PC-9 (cell line): Measurements from ENCODE around the gene TAX1BP1. TPM values are rescaled to one million over a fixed set of nuclear protein-coding genes. Genes with fewer than 3 reads are reported as not detected.

ENCODE experiments used
- BruUV-seq: library from RNA; stranded (reverse); fragments of 400-500 nt; replicated peaks from 2 replicates; lab custom pipeline; 2021; lab: Mats Ljungman, UMichigan
- CTCF ChIA-PET: fragments of 300-600 bp; sonication (Branson Sonifier 250); formaldehyde crosslinking; loops from one replicate; lab custom pipeline; 2022; ENCODE audit warnings: antibody characterized with exemption; lab: Charles Lee
- POLR2A ChIA-PET: fragments of 300-600 bp; sonication (Branson Sonifier 250); formaldehyde crosslinking; loops from one replicate; lab custom pipeline; 2022; ENCODE audit warnings: antibody characterized with exemption; ENCODE audit not compliant: unreplicated experiment; lab: Charles Lee
- DNase-seq, 2 experiments: peaks; one replicate each; pipeline versions ENCODE4 v3.0.0 to v3.0.0-alpha.2; 2015 to 2022; ENCODE audit warnings: mixed read lengths in 1 of 2
- H2AFZ ChIP-seq: fragments of 200-600 bp; sonication (generic); 2 replicates; pipeline ENCODE4 v1.8.1; 2017; ENCODE audit warnings: antibody characterized with exemption
- H3F3A ChIP-seq: fragments of 200-600 bp; sonication (generic); 2 replicates; pipeline ENCODE4 v1.8.1; 2017; ENCODE audit warnings: antibody characterized with exemption, mild to moderate bottlenecking, low read depth; ENCODE audit not compliant: insufficient read depth
- H3K27ac ChIP-seq: fragments of 200-600 bp; sonication (generic); 2 replicates; pipeline ENCODE4 v1.6.1; 2016; ENCODE audit warnings: mixed run types
- H3K27me3 ChIP-seq: fragments of 200-600 bp; sonication (generic); 2 replicates; pipeline ENCODE4 v1.6.1; 2016; ENCODE audit warnings: low read depth, mixed run types; ENCODE audit not compliant: insufficient read depth
- H3K36me3 ChIP-seq: fragments of 200-600 bp; sonication (generic); 2 replicates; pipeline ENCODE4 v1.6.1; 2016; ENCODE audit warnings: low read depth, mixed run types
- H3K4me1 ChIP-seq: fragments of 200-600 bp; sonication (generic); replicated peaks from 2 replicates; pipeline ENCODE4 v1.6.1; 2016; ENCODE audit warnings: mixed run types; ENCODE audit not compliant: insufficient read depth
- H3K4me2 ChIP-seq: fragments of 200-600 bp; sonication (generic); 2 replicates; pipeline ENCODE4 v1.6.1; 2017; ENCODE audit warnings: mixed run types
- H3K4me3 ChIP-seq: fragments of 200-600 bp; sonication (generic); 2 replicates; pipeline ENCODE4 v1.6.1; 2016; ENCODE audit warnings: mixed run types
- H3K79me2 ChIP-seq: fragments of 200-600 bp; sonication (generic); 2 replicates; pipeline ENCODE4 v1.6.1; 2017; ENCODE audit warnings: low read depth, mixed run types
- H3K9me2 ChIP-seq: fragments of 200-600 bp; sonication (generic); 2 replicates; pipeline ENCODE4 v1.8.1; 2017; ENCODE audit warnings: mild to moderate bottlenecking; ENCODE audit not compliant: insufficient read depth
- H3K9me3 ChIP-seq: fragments of 200-600 bp; sonication (generic); 2 replicates; pipeline ENCODE4 v1.8.1; 2016; ENCODE audit warnings: low read depth; ENCODE audit not compliant: insufficient read depth
- H4K20me1 ChIP-seq: fragments of 200-600 bp; sonication (generic); 2 replicates; pipeline ENCODE4 v1.8.1; 2017; ENCODE audit not compliant: insufficient read depth
- CTCF ChIP-seq: fragments of 200-600 bp; sonication (generic); conservative IDR thresholded peaks from 2 replicates; pipeline ENCODE4 v1.6.1; 2017; ENCODE audit warnings: mixed run types, antibody characterized with exemption, mild to moderate bottlenecking, moderate library complexity
- EZH2 ChIP-seq: fragments of 200-600 bp; sonication (generic); IDR thresholded peaks from 2 replicates; pipeline ENCODE4 v1.8.0; 2017; ENCODE audit warnings: antibody characterized with exemption, low read depth
- intact Hi-C: fragments of 100-400 bp; cut with micrococcal nuclease; formaldehyde crosslinking; loops from one replicate; pipeline ENCODE4 v1.10.0; 2022; ENCODE audit not compliant: unreplicated experiment
- total RNA-seq: library from RNA; stranded (reverse); gene quantifications from 2 replicates; pipeline ENCODE4 v1.2.3, GENCODE V29; 2021

TAX1BP1 gene
- total RNA-seq, 1 experiment from 2014 or later = 174 TPM

DNA sequence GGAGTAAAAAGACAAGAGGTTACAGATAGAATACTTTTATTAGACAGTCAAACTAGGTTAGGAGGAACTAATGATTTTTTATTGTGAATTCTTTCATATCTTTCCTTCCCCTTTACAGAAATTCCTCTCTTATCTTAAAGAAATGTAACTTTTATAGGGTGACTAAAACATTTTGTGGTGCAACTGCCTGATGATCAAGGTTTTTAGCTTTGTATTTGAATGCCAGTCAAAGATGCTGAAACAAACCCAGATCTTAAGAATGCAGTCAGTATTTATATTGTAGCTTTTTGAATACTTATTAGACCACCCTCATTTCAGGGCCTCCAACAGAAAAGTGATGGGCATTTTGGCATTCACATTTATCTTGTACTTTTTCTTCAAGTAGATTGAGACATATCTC lies 27.4 kb downstream of the TAX1BP1 start:
- no TSS peak for BruUV-seq
- Histone ChIP-seq H4K20me1 (peaks cover 26% of the 10 kb centered on the region), H3K4me3 (no peak overlapping the region), H3K36me3 (peaks cover 70% of the 10 kb centered on the region), H3K27ac (peak overlapping the region; percentile 13), H3K9me2 (no peaks in the 10 kb centered on the region), H3K27me3 (no peaks in the 10 kb centered on the region), H3K9me3 (no peaks in the 10 kb centered on the region), H2AFZ (no peak overlapping the region), H3F3A (peaks cover 55% of the 10 kb centered on the region), H3K4me1 (peaks cover 46% of the 10 kb centered on the region), H3K4me2 (no peak overlapping the region), H3K79me2 (peaks cover 58% of the 10 kb centered on the region)
- TF ChIP-seq EZH2 (no peak), CTCF (no peak)
- CTCF ChIA-PET = no interaction called here
- peak in 1 of 2 experiments; percentile 80 for DNase-seq
- intact Hi-C loops = no loop called here
- POLR2A ChIA-PET = interaction anchor here (0.6 kb wide), 1 partner anchor 89 kb away, joined by 3 read pairs; no protein-coding TSS in a partner anchor

- DNase-seq = peak; percentile 25 to 94
- no peaks in the 10 kb centered on the region for H3K9me2 ChIP-seq
- H3F3A ChIP-seq = peaks cover 82% of the 10 kb centered on the region
- H3K4me2 ChIP-seq = peak overlapping the region; percentile 42
- POLR2A ChIA-PET = interaction anchor here (0.6 to 0.7 kb wide), 2 partner anchors 30 to 108 kb away, joined by 3 read pairs; partner anchors contain the start of gene HIBADH
- H3K4me3 ChIP-seq = no peak overlapping the region
- H4K20me1 ChIP-seq = peaks cover 9% of the 10 kb centered on the region; the same call in 1 of the 2 replicates
- intact Hi-C loops = loop anchor here (1.0 to 5.0 kb wide), 6 partner anchors 26 to 194 kb away; partner anchors contain the start of gene HIBADH
- peaks cover 62% of the 10 kb centered on the region for H3K79me2 ChIP-seq
- TF ChIP-seq EZH2 (no peak), CTCF (no peak)
- BruUV-seq = no TSS peak
- CTCF ChIA-PET = interaction anchor here (0.6 kb wide), 1 partner anchor 26 kb away, joined by 3 read pairs; no protein-coding TSS in a partner anchor
- no peak overlapping the region for H2AFZ ChIP-seq
- no peaks in the 10 kb centered on the region for H3K27me3 ChIP-seq
- no peaks in the 10 kb centered on the region for H3K9me3 ChIP-seq
- peaks cover 46% of the 10 kb centered on the region for H3K4me1 ChIP-seq
- H3K27ac ChIP-seq = peak overlapping the region; percentile 70
- H3K36me3 ChIP-seq = peaks cover 71% of the 10 kb centered on the region
These were observed 31.1 kb downstream of the TAX1BP1 start for GRCh38 chr7:27771111-27771510.

GRCh38 chr7:27774717-27775328 lies 34.9 kb downstream of the TAX1BP1 start:
- Histone ChIP-seq H3K27me3 (no peaks in the 10 kb centered on the region), H4K20me1 (peaks cover 9% of the 10 kb centered on the region), H3K9me3 (no peaks in the 10 kb centered on the region), H3K36me3 (peaks cover 62% of the 10 kb centered on the region), H3K4me2 (no peak overlapping the region), H3K27ac (no peak overlapping the region), H2AFZ (no peak overlapping the region), H3F3A (peaks cover 52% of the 10 kb centered on the region), H3K9me2 (no peaks in the 10 kb centered on the region), H3K4me3 (no peak overlapping the region), H3K79me2 (peaks cover 82% of the 10 kb centered on the region), H3K4me1 (peaks cover 23% of the 10 kb centered on the region)
- intact Hi-C loops = loop anchor here (1.0 to 5.0 kb wide), 5 partner anchors 86 to 578 kb away; no protein-coding TSS in a partner anchor
- TF ChIP-seq EZH2 (no peak), CTCF (peak; percentile 88)
- no TSS peak for BruUV-seq
- no peak for DNase-seq
- ChIA-PET CTCF (interaction anchor here (0.6 to 1.7 kb wide), 11 partner anchors 15 to 579 kb away, joined by 3 to 6 read pairs (median 4); partner anchors contain the start of gene TAX1BP1), POLR2A (interaction anchor here (0.7 kb wide), 2 partner anchors 584 to 1425 kb away, joined by 3 to 5 read pairs; no protein-coding TSS in a partner anchor)
